KMS-11 (cell line): ENCODE data around the gene CFAP410.

ENCODE experiments used
- H2AFZ ChIP-seq: fragments of 200-600 bp; sonication (generic); 2 replicates; pipeline ENCODE4 v1.6.1; 2016; ENCODE audit warnings: antibody characterized with exemption, mixed run types, low read depth
- H3K27ac ChIP-seq: fragments of 200-600 bp; sonication (generic); 2 replicates; pipeline ENCODE4 v1.6.1; 2016; ENCODE audit warnings: mild to moderate bottlenecking, mixed run types
- H3K27me3 ChIP-seq: fragments of 200-600 bp; sonication (generic); 2 replicates; pipeline ENCODE4 v1.6.1; 2017; ENCODE audit warnings: mild to moderate bottlenecking, low read depth, mixed run types, moderate library complexity; ENCODE audit not compliant: insufficient read depth
- H3K36me3 ChIP-seq: fragments of 200-600 bp; sonication (generic); 2 replicates; pipeline ENCODE4 v1.6.1; 2017; ENCODE audit warnings: mild to moderate bottlenecking, mixed run types; ENCODE audit not compliant: insufficient read depth
- H3K4me1 ChIP-seq: fragments of 200-600 bp; sonication (generic); 2 replicates; pipeline ENCODE4 v1.6.1; 2016; ENCODE audit warnings: mild to moderate bottlenecking, low read depth, mixed run types; ENCODE audit not compliant: poor library complexity, severe bottlenecking
- H3K4me2 ChIP-seq: fragments of 200-600 bp; sonication (generic); 2 replicates; pipeline ENCODE4 v1.7.0; 2016; ENCODE audit warnings: mild to moderate bottlenecking, mixed run types
- H3K4me3 ChIP-seq: fragments of 200-600 bp; sonication (generic); IDR thresholded peaks from 2 replicates; pipeline ENCODE4 v1.6.1; 2017; ENCODE audit warnings: low read depth, low read length, mixed read lengths; ENCODE audit not compliant: insufficient read depth
- H3K79me2 ChIP-seq: fragments of 200-600 bp; sonication (generic); 2 replicates; pipeline ENCODE4 v1.6.1; 2016; ENCODE audit warnings: low read depth, mixed run types; ENCODE audit not compliant: insufficient read depth
- H3K9ac ChIP-seq: fragments of 200-600 bp; sonication (generic); 2 replicates; pipeline ENCODE4 v1.6.1; 2016; ENCODE audit warnings: mild to moderate bottlenecking, mixed run types
- H4K20me1 ChIP-seq: fragments of 200-600 bp; sonication (generic); 2 replicates; pipeline ENCODE4 v1.6.1; 2016; ENCODE audit warnings: mild to moderate bottlenecking, mixed run types; ENCODE audit not compliant: insufficient read depth
- CTCF ChIP-seq: fragments of 200-600 bp; sonication (generic); conservative IDR thresholded peaks from 2 replicates; pipeline ENCODE4 v1.6.1; 2017; ENCODE audit warnings: low read depth, mild to moderate bottlenecking, antibody characterized with exemption, low read length, moderate library complexity, mixed read lengths

The CFAP410 gene

DNA sequence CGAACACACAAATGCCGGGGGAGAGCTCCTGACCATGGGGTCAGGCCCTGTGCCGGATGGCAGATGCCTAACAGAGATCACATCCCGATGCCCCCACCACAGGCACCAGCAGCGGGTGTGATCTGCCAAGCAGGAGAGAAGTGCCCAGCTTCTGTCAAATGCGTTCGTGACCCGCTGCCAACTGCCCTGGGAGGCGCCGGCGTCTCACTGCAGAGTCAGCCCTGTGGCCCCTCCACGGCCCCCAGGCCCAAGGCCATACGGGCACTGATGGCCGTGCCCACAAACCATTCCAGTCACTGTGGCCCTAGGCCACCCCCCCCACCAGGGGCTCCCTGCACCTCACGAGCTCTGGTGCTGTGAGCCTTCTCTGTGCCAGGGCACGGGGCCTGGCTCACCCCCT is 8.0 kb downstream of the CFAP410 start:
- H2AFZ ChIP-seq, result no peak overlapping the region
- H3K27me3 ChIP-seq, result no peaks in the 10 kb centered on the region
- H3K4me2 ChIP-seq, result no peak overlapping the region
- H3K4me1 ChIP-seq, result no peaks in the 10 kb centered on the region
- H3K27ac ChIP-seq, result no peak overlapping the region
- H3K4me3 ChIP-seq, result no peak overlapping the region
- no peaks in the 10 kb centered on the region for H3K79me2 ChIP-seq
- no peaks in the 10 kb centered on the region for H3K36me3 ChIP-seq
- no peak for TF ChIP-seq CTCF
- H4K20me1 ChIP-seq, result no peaks in the 10 kb centered on the region
- H3K9ac ChIP-seq, result no peak overlapping the region

- H3K36me3 ChIP-seq, result no peaks in the 10 kb centered on the region
- H3K4me1 ChIP-seq, result no peaks in the 10 kb centered on the region
These were observed 8.5 kb downstream of the CFAP410 start for GRCh38 chr21:44330698-44331097.

DNA sequence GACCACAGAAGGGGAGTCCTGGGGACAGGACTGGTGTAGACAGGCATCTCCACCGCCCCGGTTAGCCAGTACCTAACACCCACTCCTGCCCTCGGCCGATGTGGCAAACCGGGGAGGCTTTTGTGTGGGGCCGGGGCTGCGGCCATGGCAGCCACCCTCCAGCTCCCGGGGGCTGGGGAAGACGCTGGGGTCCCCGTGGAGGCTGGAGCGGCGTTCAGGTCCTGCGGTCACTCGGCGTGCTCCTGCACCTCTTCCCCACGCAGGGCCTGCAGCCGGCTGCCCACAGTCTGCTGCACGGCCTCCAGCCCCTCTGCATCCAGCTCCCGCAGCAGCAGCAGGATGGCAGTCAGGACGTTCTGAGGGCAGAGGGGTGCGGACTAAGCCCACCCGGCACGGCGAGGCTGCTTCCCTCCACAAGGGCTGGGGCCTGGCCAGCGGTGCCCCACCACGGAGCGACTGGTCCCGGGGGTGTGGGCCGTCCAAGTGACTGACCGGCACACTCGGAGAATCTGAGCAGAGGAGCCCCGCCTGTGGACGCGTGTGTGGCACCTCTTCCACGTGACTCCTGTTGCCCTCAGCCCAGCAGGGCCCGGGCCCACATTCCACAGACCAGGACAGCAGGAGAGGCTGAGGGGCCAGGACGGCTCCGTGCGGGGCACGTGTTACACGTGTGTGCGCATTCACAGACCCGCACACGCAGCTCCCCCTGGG is 9.1 kb downstream of the CFAP410 start:
- no peaks in the 10 kb centered on the region for H3K36me3 ChIP-seq
- no peak overlapping the region for H3K9ac ChIP-seq
- TF ChIP-seq CTCF, result no peak
- no peak overlapping the region for H3K4me2 ChIP-seq
- no peak overlapping the region for H3K4me3 ChIP-seq
- no peaks in the 10 kb centered on the region for H3K79me2 ChIP-seq
- no peaks in the 10 kb centered on the region for H4K20me1 ChIP-seq
- H3K27me3 ChIP-seq, result no peaks in the 10 kb centered on the region
- no peaks in the 10 kb centered on the region for H3K4me1 ChIP-seq
- no peak overlapping the region for H3K27ac ChIP-seq
- H2AFZ ChIP-seq, result no peak overlapping the region

More at GRCh38 chr21:44330698-44331097, 8.5 kb downstream of the CFAP410 start:
- H3K27me3 ChIP-seq, result no peaks in the 10 kb centered on the region
- H3K79me2 ChIP-seq, result no peaks in the 10 kb centered on the region
- no peak overlapping the region for H3K4me2 ChIP-seq
- no peak overlapping the region for H3K27ac ChIP-seq
- no peaks in the 10 kb centered on the region for H4K20me1 ChIP-seq
- no peak overlapping the region for H3K4me3 ChIP-seq
- no peak for TF ChIP-seq CTCF
- H3K9ac ChIP-seq, result no peak overlapping the region
- no peak overlapping the region for H2AFZ ChIP-seq

DNA sequence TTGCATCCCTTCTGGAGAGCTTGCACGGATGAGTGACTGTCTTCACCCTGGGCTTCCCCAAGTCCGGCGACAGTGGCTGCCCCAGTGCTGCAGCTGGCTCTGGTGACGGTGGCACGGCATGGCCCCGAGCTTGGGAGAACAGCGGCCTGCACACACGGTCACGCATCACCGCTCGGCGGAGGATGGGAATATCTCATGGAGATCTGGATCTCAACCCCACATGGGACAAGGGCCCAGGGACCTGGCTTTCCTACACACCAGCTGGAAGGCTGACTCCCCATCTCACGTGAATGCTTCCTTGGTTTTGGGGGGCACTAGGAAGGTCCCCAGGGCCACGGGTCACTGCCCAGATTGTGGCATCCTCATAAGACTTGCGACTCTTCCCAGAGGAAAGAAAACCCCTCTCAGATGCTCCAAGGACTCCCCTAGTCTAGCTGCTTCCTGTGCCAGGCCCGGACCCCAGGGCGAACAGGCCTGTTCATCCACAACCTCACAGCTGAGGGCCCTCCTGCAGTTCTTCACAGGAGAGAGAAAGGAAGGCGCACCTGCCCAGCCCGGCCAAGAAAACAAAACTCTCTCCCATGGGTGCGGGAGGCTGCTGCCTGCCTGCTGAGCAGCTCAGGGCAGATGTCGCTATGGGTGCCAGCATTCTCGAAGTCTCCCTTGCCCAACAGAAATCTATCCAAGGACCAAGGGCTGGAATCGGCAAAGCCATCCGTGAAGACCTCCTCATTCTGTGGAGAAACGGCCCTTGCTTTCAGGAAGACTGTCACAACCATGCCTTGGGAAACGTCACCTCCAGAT is 9.9 kb downstream of the CFAP410 start:
- Histone ChIP-seq H3K9ac (no peak overlapping the region), H3K4me2 (no peak overlapping the region), H2AFZ (no peak overlapping the region), H3K79me2 (no peaks in the 10 kb centered on the region), H3K27ac (no peak overlapping the region), H3K36me3 (no peaks in the 10 kb centered on the region), H4K20me1 (no peaks in the 10 kb centered on the region), H3K4me3 (no peak overlapping the region), H3K4me1 (no peaks in the 10 kb centered on the region), H3K27me3 (no peaks in the 10 kb centered on the region)
- TF ChIP-seq CTCF, result no peak
